GM19324 (cell line): Measurements from ENCODE around the gene COL28A1.
"Not testable (repeated sequence)": the region's sequence is repeated elsewhere in the genome, so short reads cannot be mapped to it uniquely, and the experiment has no call there.

Experiments used
- ATAC-seq: cut with Tn5 transposase; IDR thresholded peaks from one replicate; pipeline ENCODE4 v1.9.1; 2021; ENCODE audit warnings: mild to moderate bottlenecking, moderate library complexity; ENCODE audit not compliant: unreplicated experiment, low FRiP score

COL28A1 gene

DNA sequence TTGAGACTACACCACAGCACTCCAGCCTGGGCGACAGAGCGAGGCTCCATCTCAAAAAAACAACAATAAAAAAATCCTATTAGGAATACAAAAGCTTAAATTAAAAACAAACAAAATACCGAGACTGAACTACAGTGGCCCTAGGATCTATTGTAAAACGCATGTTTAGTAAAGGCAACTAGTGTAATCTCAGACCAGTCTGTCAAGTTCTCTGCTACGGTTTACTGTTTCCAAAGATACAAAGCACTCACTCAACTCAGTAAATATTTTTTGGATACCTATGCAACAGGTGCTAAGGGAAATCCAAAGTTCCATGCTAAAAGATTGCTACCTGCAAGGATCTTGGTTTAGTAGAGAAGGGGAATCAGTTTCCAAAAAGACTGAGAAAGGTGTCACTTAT lies 27.6 kb upstream of the COL28A1 start:
- no peak for ATAC-seq

DNA sequence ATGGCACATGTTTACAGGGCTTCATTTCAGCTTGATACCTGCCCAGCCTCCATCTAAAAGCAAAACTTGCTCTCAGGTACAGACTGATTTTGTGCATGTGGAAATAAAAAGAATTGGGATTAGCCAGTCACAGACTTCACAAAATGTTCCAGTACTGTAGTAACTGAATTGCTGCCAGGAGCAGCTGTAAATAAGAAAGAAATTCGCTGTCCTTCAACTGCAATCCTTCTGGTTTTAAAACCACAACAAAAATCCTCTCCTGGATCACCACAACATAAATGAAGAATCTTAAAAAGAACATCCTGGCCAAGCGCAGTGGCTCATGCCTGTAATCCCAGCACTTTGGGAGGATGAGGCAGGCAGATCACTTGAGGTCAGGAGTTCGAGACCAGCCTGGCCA lies 27.1 kb upstream of the COL28A1 start:
- no peak for ATAC-seq

DNA sequence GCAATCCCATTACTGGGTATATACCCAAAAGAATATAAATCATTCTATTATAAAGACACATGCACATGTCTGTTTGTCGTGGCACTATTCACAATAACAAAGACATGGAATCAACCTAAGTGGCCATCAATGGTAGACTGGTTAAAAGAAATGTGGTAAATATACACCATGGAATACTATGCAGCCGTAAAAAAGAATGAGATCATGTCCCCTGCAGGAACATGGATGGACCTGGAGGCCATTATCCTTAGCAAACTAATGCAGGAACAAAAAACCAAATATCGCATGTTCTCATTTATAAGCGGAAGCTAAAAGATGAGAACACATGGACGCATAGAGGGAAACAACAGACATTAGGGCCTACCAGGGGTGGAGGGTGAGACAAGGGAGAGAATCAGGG lies 25.9 kb upstream of the COL28A1 start:
- not testable (repeated sequence) for ATAC-seq

DNA sequence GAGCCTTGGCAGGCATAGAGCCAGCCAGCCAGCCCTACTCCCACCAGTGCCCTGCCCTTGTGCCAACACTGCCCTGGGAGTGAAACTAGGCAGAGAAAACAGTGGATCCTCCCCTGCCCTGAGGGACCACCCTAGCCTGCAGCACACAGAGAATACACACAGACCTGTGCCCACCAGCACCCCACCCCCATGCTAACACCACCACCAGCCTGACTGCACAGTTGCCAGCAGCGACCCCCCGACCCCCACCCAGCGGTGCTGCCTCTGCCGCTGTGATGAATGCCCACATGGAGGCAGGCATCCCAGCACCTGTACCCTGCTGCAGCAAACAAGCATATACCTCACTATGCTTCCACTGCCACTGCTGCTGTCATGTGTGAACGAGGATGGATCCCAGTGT lies 21.6 kb upstream of the COL28A1 start:
- no peak for ATAC-seq

DNA sequence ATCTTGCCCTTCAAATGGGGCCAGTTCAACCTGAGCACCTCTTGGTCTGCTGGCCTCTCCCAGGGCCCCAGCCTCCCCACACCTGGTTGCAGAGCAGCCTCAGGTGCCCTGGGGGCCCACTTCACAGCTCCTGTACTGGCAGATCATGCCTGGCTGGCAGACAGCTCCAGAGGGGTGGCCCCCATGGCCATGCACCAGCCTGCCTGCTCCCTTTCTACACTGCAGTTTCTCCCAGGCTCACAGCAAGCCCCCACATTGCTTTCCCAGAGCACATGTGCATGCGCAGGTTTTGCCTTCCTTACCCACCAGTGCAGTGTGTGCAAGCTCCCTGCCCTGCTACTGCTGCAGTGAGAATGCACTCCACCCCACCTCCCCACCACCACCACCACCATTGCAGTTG lies 21.2 kb upstream of the COL28A1 start:
- no peak for ATAC-seq

DNA sequence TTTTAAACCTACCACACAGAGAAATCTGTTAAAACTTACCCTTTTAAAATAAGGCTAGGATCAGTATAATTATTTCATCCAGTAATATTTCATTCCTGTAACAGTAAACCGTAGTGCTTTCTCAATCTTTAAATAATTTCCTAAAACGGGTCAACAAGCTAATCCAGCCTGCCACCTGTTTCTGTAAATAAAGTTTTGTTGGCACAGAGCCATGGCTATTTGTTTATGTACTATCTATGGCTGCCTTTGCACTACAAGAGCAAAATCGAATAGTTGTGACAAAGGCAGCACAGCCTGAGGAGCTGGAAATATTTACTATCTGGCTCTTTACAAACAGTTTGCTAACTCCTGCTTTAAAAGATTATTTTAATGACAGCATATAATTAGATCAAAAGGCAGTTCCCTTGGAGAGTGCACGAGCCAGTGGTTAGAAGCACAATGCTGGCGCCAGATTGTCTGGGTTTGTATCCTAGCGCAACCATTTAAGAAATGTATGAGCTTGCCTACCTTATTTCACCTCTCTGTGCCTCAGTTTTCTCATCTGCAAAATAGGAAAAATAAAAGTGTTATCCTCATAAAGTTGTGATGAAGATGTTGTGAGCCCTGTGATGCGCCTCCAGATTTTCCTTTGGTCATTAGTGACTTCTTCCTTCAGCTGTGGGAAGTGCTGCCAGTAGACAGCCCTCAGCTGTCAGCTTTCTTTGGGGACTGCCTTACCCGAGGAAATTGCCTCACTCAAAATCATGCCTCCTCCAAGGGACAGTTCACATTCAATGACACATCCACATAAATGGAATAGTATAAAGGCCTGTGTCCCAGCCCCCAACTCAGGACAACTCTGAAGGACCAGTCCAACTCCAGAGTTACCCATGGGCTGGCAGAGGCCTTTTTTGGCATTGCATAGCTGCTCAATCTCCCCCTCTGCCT lies 19.2 kb upstream of the COL28A1 start:
- no peak for ATAC-seq

DNA sequence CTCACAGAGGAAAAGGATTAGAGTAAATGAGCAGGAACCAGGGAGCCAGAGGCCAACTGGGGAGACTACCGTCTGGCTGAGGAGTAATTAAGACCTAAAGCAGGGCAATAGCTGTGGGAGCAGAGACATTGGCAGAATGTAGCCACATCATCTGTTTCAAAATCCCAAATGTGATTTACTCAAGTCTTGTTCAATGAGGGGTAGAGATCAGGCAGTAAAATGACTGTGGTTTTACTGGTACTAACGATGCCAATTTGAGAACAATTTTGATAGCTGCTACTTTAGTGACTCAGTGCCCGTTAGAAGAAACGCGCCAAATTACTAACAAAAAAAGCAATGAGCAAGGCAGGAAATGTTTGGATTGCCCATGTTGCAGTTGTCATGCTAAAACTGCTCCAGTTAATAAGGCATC lies 18.4 kb upstream of the COL28A1 start:
- no peak for ATAC-seq

DNA sequence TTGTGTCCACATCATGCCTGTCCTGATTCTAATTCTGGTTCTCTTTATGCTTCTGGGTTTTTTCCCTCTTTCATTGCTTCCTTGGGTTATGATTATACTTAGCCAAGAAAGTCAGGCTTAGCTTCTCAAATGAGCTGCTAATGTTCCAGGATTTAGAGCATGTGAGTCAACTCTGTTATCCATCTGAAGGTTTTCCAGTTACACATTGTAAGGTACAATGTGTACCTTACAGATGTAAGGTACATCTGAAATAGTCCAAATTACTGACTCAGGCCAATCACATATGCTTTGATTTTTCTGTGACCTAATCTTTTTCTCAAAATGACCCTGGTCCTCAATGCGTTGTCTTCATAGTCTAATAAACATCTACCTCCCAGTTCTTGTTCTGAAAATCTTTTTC lies 17.7 kb upstream of the COL28A1 start:
- no peak for ATAC-seq

DNA sequence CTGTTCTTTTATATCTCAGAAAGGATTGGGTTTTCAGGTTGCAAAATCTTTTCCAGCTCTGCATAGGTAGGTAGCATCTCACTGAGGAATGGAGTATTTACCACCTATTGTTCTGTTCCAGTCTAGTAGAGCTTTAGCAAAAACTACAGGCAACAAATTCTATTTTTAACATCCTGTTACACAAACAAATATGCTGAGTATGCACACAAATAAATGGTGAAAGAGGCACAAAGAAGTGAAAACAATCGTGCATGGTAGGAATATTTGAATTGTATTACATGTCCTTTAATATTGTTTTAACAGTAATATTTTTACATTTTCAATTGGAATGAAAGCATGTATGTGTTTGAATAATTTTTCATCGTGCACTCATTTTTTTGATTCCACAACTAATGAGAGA lies 16.5 kb upstream of the COL28A1 start:
- ATAC-seq, result no peak

DNA sequence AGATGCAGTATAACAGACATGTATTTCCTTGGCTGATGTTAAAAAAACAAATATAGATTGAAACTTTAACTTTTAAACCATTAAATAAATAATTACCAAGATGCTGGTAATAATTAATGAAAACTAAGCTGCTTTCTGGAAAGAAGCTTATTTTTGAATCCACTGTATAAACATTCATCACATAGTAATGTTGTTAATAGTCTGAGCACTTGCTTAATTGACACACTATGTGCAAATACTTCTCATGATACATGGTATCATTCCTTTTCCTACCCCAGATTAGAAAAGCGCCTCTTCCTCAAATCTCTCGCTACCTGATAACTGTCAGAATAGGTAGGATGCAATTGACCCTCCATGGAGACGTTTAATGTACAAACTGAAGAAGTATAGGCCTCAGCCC lies 15.0 kb upstream of the COL28A1 start:
- no peak for ATAC-seq

DNA sequence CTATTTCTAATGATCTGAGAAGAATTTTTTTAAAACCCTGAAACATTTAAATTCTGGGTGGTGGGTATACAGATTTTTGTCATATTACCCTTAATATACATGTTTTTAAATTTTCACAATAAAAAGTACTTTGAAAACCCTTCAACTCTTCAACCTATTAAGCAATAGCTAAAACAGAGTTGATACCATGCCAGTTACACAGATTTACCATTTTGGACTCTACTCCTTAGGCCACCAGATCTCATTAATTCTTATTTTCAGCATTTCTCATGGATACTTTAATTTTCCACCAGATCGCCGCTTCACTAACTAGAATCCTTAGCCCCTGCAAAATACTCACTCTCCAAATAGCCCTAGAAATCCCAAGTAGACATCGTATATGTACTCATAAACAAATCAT lies 12.7 kb upstream of the COL28A1 start:
- ATAC-seq, result no peak

DNA sequence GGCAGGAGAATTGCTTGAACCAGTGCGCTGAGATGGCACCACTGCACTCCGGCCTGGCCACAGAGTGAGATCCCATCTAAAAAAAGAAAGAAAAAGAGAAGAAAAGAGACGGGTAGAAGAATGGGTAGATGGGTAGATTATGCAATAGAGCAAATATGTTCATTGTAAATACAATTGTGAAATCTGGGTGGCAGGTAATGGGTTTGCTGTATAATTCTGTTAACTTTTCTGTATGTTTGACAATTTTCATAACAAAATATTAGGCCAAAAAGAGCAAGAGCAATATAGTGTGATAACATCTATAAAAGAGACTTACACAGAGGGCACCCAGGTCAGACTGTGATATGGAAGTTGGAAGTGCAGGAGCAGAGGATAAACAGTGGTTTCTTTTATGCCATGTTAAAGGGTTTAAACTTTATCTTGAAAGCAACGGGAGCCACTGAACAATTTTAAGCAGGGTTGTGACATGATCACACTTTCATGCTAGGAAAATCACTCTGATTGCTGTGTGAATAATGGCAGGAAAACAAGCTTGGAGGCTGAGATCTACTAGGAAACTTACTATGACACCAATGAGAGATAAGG lies 6.7 kb upstream of the COL28A1 start:
- no peak for ATAC-seq

DNA sequence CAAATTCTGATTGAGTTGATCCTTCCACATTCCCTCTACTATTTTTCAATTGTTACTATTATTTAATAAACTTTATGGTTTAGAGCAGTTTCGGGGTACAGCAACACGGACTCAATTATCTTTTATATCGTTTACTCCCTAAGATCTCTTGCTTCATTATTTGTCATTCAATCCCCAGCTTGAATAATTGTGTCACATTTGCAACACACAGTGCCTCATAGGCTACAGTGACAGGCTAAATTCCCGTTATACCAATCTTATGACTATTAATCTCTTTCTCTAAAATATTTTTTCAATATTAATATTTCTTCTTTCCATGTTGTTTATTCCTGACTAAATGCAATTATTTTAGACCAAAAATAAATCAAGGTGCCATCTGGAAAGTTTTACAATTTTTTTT lies 4.0 kb upstream of the COL28A1 start:
- ATAC-seq, result no peak

DNA sequence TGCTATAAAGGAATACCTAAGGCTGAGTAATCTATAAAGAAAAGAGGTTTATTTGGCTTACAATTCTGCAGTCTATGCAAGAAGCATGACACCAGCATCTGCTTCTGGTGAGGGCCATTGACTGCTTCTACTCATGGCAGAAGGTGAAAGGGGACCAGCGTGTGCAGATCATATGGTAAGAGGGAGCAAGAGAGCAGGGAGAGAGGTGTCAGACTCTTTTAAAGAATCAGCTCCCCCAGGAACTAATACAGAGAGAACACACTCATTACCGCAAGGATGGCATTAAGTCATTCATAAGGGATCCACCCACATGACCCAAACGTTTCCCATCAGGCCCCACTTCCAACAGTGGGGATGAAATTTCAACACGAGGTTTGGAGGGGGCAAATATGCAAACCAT lies 3.5 kb upstream of the COL28A1 start:
- ATAC-seq, result no peak

DNA sequence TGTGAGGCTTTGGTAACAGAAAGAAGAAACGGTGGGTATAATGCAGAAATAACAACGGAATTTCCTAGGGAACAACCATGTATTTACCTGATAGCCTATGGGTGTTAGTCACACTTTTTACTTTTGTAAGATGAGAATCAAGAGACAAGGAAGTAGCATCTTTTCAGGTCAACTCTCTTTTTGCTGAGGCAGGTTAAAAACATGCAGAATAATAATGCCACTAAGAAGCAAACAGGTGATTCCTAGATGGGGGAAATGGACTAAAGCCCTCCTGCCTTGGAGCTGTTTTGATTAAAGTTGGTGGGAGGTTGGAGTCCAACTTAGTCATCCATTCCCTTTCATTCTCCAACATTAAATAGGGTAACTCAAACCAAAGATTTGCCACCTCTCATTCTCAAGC lies 2.0 kb upstream of the COL28A1 start:
- no peak for ATAC-seq

DNA sequence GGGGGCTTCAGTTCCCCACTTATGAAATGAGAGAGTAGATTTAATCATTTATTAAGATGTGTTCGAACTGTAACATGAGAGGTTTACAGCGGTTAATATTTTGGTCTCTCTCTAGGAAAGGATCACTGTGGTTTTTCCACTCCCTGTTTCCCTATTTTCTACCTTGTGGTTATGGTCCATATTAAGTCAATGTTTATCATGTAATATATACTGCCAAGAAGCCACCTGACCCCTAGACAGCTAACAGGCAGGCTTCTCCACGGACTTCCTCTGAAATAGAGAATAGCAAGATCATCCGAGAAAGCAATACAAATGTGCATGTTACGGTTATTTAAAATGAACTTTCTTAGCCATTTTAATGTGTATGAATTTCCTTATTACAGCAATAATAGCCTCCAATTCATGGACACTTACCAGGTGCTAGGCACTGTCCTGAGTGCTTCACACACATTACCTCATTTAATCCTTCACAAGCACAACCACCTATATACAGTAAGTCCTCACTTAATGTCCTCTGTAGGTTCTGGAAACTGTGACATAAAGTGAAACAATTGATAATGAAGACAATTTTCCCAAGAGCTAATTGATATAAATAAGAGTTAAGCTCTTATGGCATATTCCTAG lies 835 bp upstream of the COL28A1 start:
- ATAC-seq, result no peak

DNA sequence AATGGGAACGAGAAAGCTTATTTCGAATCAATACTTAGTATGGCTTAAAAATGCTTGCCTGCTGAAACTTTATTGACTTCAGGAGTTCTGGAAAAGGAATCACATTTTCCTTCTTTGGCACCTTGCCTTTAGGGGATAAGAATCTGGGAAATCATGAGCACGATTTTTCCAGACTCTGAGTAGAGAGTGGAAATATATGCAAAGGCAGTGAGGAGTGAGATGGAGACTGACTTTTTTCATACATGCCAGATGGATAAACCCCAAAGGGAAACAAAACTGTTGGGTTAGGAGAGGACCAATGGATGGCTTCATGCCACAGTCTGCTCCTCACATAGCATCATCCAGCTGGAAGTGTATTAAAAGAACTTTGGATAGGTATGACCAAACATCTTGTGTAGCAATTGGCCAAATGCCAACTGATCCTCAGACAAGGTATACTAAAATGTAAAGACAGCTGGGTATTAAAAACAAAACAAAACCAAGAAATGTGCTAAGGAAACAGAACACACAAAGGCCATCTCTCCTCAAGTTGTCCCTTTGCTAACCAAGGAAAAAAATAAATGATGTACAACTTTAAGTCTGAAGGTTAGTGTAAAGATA lies 1.7 kb downstream of the COL28A1 start:
- ATAC-seq, result no peak

DNA sequence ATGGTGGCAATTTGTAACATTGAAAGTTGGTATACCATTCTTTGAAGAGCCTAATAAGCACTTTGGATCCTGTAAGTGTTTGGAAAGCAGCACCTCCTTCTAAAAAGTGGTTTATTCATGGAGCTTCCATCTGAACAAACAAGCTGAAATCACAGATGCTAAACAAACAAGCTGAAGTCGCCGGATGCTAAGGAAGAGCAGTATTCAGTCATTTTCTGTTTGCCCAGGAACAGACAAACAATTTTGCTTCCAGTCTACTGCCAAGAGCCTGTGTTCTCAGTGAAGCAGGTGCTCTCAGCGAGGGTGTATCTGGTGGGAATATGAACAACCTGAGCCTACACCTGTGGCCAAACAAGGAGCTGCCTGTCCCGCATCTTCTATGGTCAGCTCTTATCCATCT lies 6.3 kb downstream of the COL28A1 start:
- ATAC-seq, result no peak

DNA sequence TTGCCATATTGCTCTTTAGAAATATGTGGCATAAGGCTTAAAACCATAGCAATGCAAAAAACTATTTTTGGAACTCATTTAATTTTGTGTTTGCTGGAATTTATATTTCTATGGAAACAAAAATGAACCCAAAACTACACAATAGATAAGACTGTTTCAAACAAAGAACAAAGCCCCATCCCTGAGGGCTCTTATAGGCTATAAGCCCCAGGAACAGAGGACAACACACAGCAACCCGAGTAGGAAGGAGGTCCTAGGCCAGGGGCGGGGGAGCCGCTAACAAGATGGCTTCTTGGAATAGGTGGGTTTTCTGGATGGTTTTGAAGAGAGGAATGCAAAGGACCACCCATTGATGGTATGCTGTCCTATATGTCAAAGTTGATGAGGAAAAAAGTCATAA lies 8.6 kb downstream of the COL28A1 start:
- ATAC-seq, result no peak

DNA sequence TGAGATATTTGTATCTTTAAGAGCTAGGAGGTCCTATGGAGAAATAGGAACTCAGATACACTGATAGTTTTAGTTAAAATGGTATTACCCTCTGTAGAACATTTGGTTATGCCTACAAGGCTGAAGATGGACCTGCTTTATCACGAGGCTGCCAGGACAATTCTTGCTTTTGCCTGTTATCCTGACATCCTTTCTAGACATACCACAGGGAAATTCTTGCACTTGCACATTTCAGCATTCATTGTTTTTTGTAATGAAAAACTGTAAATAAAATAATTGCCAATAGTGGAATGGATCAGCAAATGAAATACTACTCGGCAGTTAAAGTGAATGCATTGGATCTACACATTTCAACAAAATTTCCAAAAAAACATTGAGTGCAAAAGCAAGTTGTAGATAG lies 9.7 kb downstream of the COL28A1 start:
- no peak for ATAC-seq

DNA sequence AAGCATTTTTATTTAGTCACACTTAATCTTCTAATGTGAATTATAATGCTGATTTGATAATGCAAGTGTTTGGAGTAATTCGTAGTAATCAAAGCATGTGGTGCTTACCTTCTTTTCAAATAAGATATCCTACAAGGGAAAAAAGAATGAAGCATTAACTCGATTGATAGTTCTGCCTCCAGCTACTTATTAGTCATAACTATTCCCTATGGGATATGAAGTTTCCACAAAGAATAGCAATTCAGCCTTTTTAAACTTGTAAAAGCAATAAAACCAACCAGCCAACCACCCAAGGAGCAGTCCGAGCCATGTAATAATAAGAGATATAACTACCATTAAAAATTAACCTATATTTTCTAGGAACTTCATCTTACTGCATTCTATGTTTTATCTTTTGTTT lies 11.6 kb downstream of the COL28A1 start:
- ATAC-seq, result no peak
